Daoy (cell line): ENCODE results near the gene ARHGEF19. TPM values are rescaled to one million over a fixed set of nuclear protein-coding genes. Genes with fewer than 3 reads are reported as not detected.
"Not testable (repeated sequence)": the region's sequence is repeated elsewhere in the genome, so short reads cannot be mapped to it uniquely, and the experiment has no call there.

ENCODE experiments used
- DNase-seq: peaks from one replicate; pipeline ENCODE4 v3.0.0-alpha.2; 2015; ENCODE audit warnings: low read depth
- total RNA-seq: library from RNA; depleted of rRNA; stranded (reverse); fragments of >200 nt; shearing (Covaris generic); gene quantifications from 2 replicates; pipeline ENCODE4 v1.2.3, GENCODE V29; 2014

ARHGEF19 gene
- total RNA-seq, 1 experiment from 2014 or later: 4.2 TPM

- no peak for DNase-seq
Observed at GRCh38 chr1:16221499-16221898, 9.0 kb upstream of the ARHGEF19 start.

- DNase-seq: no peak
Observed at GRCh38 chr1:16219968-16220500, 7.6 kb upstream of the ARHGEF19 start.

- no peak for DNase-seq
Observed at GRCh38 chr1:16218674-16219071, 6.2 kb upstream of the ARHGEF19 start.

GRCh38 chr1:16218014-16218673, 5.7 kb upstream of the ARHGEF19 start:
- DNase-seq: no peak

GRCh38 chr1:16217061-16217785, 4.8 kb upstream of the ARHGEF19 start:
- peak; percentile 99 for DNase-seq

GRCh38 chr1:16215882-16216753, 3.7 kb upstream of the ARHGEF19 start:
- DNase-seq: peak; percentile 89

GRCh38 chr1:16215240-16215639, 2.8 kb upstream of the ARHGEF19 start:
- not testable (repeated sequence) for DNase-seq

- not testable (repeated sequence) for DNase-seq
Observed at GRCh38 chr1:16213544-16213943, 1.1 kb upstream of the ARHGEF19 start.

GRCh38 chr1:16213013-16213412, 561 bp upstream of the ARHGEF19 start:
- DNase-seq: no peak

- DNase-seq: no peak
Observed at GRCh38 chr1:16211824-16212223, 628 bp downstream of the ARHGEF19 start.

GRCh38 chr1:16210581-16210980, 1.9 kb downstream of the ARHGEF19 start:
- no peak for DNase-seq

GRCh38 chr1:16209847-16210407, 2.5 kb downstream of the ARHGEF19 start:
- no peak for DNase-seq

- no peak for DNase-seq
Observed at GRCh38 chr1:16209132-16209846, 3.2 kb downstream of the ARHGEF19 start.

- peak; percentile 46 for DNase-seq
Observed at GRCh38 chr1:16208270-16208987, 4.0 kb downstream of the ARHGEF19 start.

GRCh38 chr1:16207318-16208269, 4.9 kb downstream of the ARHGEF19 start:
- DNase-seq: peak; percentile 71

GRCh38 chr1:16206547-16207317, 5.7 kb downstream of the ARHGEF19 start:
- peak; percentile 99 for DNase-seq

GRCh38 chr1:16205891-16206546, 6.4 kb downstream of the ARHGEF19 start:
- DNase-seq: no peak

- no peak for DNase-seq
Observed at GRCh38 chr1:16205334-16205671, 7.1 kb downstream of the ARHGEF19 start.
